Upper lobe of right lung (tissue), 1 donor: Measurements from ENCODE around the gene CSPG4. TPM values are rescaled to one million over a fixed set of nuclear protein-coding genes. Genes with fewer than 3 reads are reported as not detected.
"Not testable (repeated sequence)": the region's sequence is repeated elsewhere in the genome, so short reads cannot be mapped to it uniquely, and the experiment has no call there.

Experiments used
- ATAC-seq: fragments of 200-7000 bp; cut with Tn5 transposase; one replicate; pipeline ENCODE4 v1.9.1; 2020; ENCODE audit warnings: mild to moderate bottlenecking, moderate library complexity
- DNase-seq: peaks from one replicate; pipeline ENCODE4 v3.0.0-alpha.2; 2020
- H3K27ac ChIP-seq: fragments of 200-600 bp; one replicate; pipeline ENCODE4 v1.8.0; 2022
- H3K27me3 ChIP-seq: fragments of 200-600 bp; one replicate; pipeline ENCODE4 v1.8.0; 2022; ENCODE audit warnings: mild to moderate bottlenecking
- H3K36me3 ChIP-seq: fragments of 200-600 bp; one replicate; pipeline ENCODE4 v1.8.0; 2022
- H3K4me1 ChIP-seq: fragments of 200-600 bp; one replicate; pipeline ENCODE4 v1.8.0; 2022
- H3K4me3 ChIP-seq: fragments of 200-600 bp; one replicate; pipeline ENCODE4 v1.8.0; 2022; ENCODE audit warnings: mild to moderate bottlenecking
- H3K9me3 ChIP-seq: fragments of 200-600 bp; one replicate; pipeline ENCODE4 v1.8.0; 2022
- intact Hi-C: fragments of 100-400 bp; cut with DNase I; formaldehyde crosslinking; loops from one replicate; pipeline ENCODE4 v1.11.0; 2022
- total RNA-seq: library from RNA; stranded (reverse); fragmentation: NEBNext Ultra II Directional; extraction: Animal tissue kit (Norgen Biotek cat#: 25700); gene quantifications from one replicate; pipeline ENCODE4 v1.2.1, GENCODE V29; 2021
- TF ChIP-seq, protein P1 (sequence below): fragments of 200-600 bp; IDR thresholded peaks from one replicate; pipeline ENCODE4 v1.8.0; 2022; ENCODE audit warnings: antibody characterized with exemption
- donor health status: DM: no; HTN: yes; CAD: no; lungs with severe emphysema.

The CSPG4 gene
- total RNA-seq, 1 donor from 2014 or later = 12.6 TPM

GRCh38 chr15:75682181-75683135 lies 30.2 kb downstream of the CSPG4 start:
- DNase-seq (no peak), ATAC-seq (no peak)
- no peaks in the 10 kb centered on the region for H3K36me3 ChIP-seq
- H3K27me3 ChIP-seq = no peaks in the 10 kb centered on the region
- peaks cover 7% of the 10 kb centered on the region for H3K4me1 ChIP-seq
- H3K9me3 ChIP-seq = no peaks in the 10 kb centered on the region
- no peak overlapping the region for H3K27ac ChIP-seq
- intact Hi-C loops = no loop called here
- H3K4me3 ChIP-seq = no peak overlapping the region
- TF ChIP-seq, protein P1, sequence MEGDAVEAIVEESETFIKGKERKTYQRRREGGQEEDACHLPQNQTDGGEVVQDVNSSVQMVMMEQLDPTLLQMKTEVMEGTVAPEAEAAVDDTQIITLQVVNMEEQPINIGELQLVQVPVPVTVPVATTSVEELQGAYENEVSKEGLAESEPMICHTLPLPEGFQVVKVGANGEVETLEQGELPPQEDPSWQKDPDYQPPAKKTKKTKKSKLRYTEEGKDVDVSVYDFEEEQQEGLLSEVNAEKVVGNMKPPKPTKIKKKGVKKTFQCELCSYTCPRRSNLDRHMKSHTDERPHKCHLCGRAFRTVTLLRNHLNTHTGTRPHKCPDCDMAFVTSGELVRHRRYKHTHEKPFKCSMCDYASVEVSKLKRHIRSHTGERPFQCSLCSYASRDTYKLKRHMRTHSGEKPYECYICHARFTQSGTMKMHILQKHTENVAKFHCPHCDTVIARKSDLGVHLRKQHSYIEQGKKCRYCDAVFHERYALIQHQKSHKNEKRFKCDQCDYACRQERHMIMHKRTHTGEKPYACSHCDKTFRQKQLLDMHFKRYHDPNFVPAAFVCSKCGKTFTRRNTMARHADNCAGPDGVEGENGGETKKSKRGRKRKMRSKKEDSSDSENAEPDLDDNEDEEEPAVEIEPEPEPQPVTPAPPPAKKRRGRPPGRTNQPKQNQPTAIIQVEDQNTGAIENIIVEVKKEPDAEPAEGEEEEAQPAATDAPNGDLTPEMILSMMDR = no peak

GRCh38 chr15:75680007-75680789 lies 32.5 kb downstream of the CSPG4 start:
- no peaks in the 10 kb centered on the region for H3K27me3 ChIP-seq
- H3K4me1 ChIP-seq = peaks cover 9% of the 10 kb centered on the region
- no peak overlapping the region for H3K4me3 ChIP-seq
- no peaks in the 10 kb centered on the region for H3K9me3 ChIP-seq
- no peak overlapping the region for H3K27ac ChIP-seq
- TF ChIP-seq, protein P1 = no peak
- ATAC-seq (no peak), DNase-seq (no peak)
- H3K36me3 ChIP-seq = no peaks in the 10 kb centered on the region
- intact Hi-C loops = no loop called here

DNA sequence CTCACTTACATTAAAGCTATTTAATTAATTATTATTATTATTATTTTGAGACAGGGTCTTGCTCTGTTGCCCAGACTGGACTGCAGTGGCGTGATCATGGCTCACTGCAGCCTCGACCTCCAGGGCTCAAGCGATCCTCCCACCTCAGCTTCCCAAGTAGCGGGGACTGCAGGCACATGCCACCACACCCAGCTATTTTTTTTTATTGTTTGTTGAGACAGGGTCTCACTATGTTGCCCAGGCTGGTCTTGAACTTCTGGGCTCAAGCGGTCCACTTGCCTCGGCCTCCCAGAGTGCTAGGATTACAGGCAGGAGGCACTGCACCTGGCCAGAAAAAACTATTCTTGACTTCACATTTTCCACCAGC lies 34.3 kb downstream of the CSPG4 start:
- ATAC-seq, H3K27me3 ChIP-seq, intact Hi-C loops: not testable (repeated sequence)

GRCh38 chr15:75677465-75678323 lies 35.0 kb downstream of the CSPG4 start:
- DNase-seq (no peak), ATAC-seq (no peak)
- no peaks in the 10 kb centered on the region for H3K36me3 ChIP-seq
- TF ChIP-seq, protein P1 = no peak
- no peaks in the 10 kb centered on the region for H3K9me3 ChIP-seq
- no peak overlapping the region for H3K4me3 ChIP-seq
- H3K4me1 ChIP-seq = peaks cover 20% of the 10 kb centered on the region
- H3K27me3 ChIP-seq = no peaks in the 10 kb centered on the region
- intact Hi-C loops = no loop called here
- no peak overlapping the region for H3K27ac ChIP-seq

More for the DNA sequence above, 34.3 kb downstream of the CSPG4 start:
- not testable (repeated sequence) for H3K9me3 ChIP-seq, DNase-seq, H3K4me3 ChIP-seq, H3K36me3 ChIP-seq, H3K27ac ChIP-seq
- peaks cover 14% of the 10 kb centered on the region for H3K4me1 ChIP-seq

- H3K36me3 ChIP-seq = no peaks in the 10 kb centered on the region
- TF ChIP-seq, protein P1 = no peak
- H3K4me3 ChIP-seq = no peak overlapping the region
- no peak for ATAC-seq
- H3K27me3 ChIP-seq = no peaks in the 10 kb centered on the region
- DNase-seq = no peak
- H3K4me1 ChIP-seq = peaks cover 24% of the 10 kb centered on the region
- H3K27ac ChIP-seq = no peak overlapping the region
- intact Hi-C loops = no loop called here
- no peaks in the 10 kb centered on the region for H3K9me3 ChIP-seq
Measured at GRCh38 chr15:75676688-75677464, 35.8 kb downstream of the CSPG4 start.
